GM23248 (cell line): ENCODE data around the gene STK4. TPM values are rescaled to one million over a fixed set of nuclear protein-coding genes. Genes with fewer than 3 reads are reported as not detected.

Source experiments
- DNase-seq: peaks from one replicate; pipeline ENCODE4 v3.0.0-alpha.2; 2015
- H2AFZ ChIP-seq: fragments of 200-600 bp; sonication (generic); 2 replicates; pipeline ENCODE4 v1.6.1; 2016; ENCODE audit warnings: antibody characterized with exemption
- H3F3A ChIP-seq: fragments of 200-600 bp; sonication (generic); 2 replicates; pipeline ENCODE4 v1.6.1; 2016; ENCODE audit warnings: mild to moderate bottlenecking, antibody characterized with exemption, mixed run types; ENCODE audit not compliant: insufficient read depth
- H3K27ac ChIP-seq: fragments of 200-600 bp; sonication (generic); 2 replicates; pipeline ENCODE4 v1.5.1; 2016; ENCODE audit warnings: mild to moderate bottlenecking
- H3K27me3 ChIP-seq: fragments of 200-600 bp; sonication (generic); replicated peaks from 2 replicates; pipeline ENCODE4 v1.6.1; 2016; ENCODE audit warnings: mild to moderate bottlenecking; ENCODE audit not compliant: insufficient read depth
- H3K36me3 ChIP-seq: fragments of 200-600 bp; sonication (generic); 2 replicates; pipeline ENCODE4 v1.6.1; 2016; ENCODE audit warnings: low read depth, mild to moderate bottlenecking
- H3K4me1 ChIP-seq: fragments of 200-600 bp; sonication (generic); 2 replicates; pipeline ENCODE4 v1.6.1; 2016; ENCODE audit warnings: mild to moderate bottlenecking; ENCODE audit not compliant: insufficient read depth
- H3K4me2 ChIP-seq: fragments of 200-600 bp; sonication (generic); one replicate; pipeline ENCODE4 v1.6.1; 2016; ENCODE audit warnings: mild to moderate bottlenecking; ENCODE audit not compliant: unreplicated experiment
- H3K4me3 ChIP-seq: fragments of 200-600 bp; sonication (generic); 2 replicates; pipeline ENCODE4 v1.5.1; 2016; ENCODE audit warnings: mild to moderate bottlenecking
- H3K79me2 ChIP-seq: fragments of 200-600 bp; sonication (generic); 2 replicates; pipeline ENCODE4 v1.6.1; 2016; ENCODE audit warnings: mild to moderate bottlenecking; ENCODE audit not compliant: insufficient read depth
- H3K9ac ChIP-seq: fragments of 200-600 bp; sonication (generic); 2 replicates; pipeline ENCODE4 v1.6.1; 2016; ENCODE audit warnings: mild to moderate bottlenecking
- H3K9me2 ChIP-seq: fragments of 200-600 bp; sonication (generic); 2 replicates; pipeline ENCODE4 v1.6.1; 2016; ENCODE audit warnings: mixed run types, mild to moderate bottlenecking, moderate library complexity; ENCODE audit not compliant: insufficient read depth
- H3K9me3 ChIP-seq: fragments of 200-600 bp; sonication (generic); one replicate; pipeline ENCODE4 v1.6.1; 2017; ENCODE audit warnings: low read depth
- H4K20me1 ChIP-seq: fragments of 200-600 bp; sonication (generic); 2 replicates; pipeline ENCODE4 v1.6.0; 2016; ENCODE audit not compliant: insufficient read depth
- EZH2 ChIP-seq: fragments of 200-600 bp; sonication (generic); IDR thresholded peaks from 2 replicates; pipeline ENCODE4 v1.6.1; 2018; ENCODE audit warnings: antibody characterized with exemption, mild to moderate bottlenecking; ENCODE audit not compliant: insufficient read depth, poor library complexity, severe bottlenecking
- EZH2phosphoT487 ChIP-seq: fragments of 200-600 bp; sonication (generic); IDR thresholded peaks from 2 replicates; pipeline ENCODE4 v1.6.1; 2018; ENCODE audit warnings: antibody characterized with exemption, moderate library complexity, mild to moderate bottlenecking, low read depth; ENCODE audit not compliant: insufficient read depth
- WGBS, 2 experiments: methylation state at CpG; one replicate each; pipeline ENCODE4 v1.1.6; 2015 to 2017; ENCODE audit warnings: low lambda C conversion rate in 2 of 2, low coverage in 1 of 2; ENCODE audit errors: missing lambda C conversion rate in 2 of 2; 5-methylcytosine and 5-hydroxymethylcytosine counted together
- in situ Hi-C: fragments of 300-500 bp; cut with MboI; formaldehyde crosslinking; loops from 2 replicates; pipeline ENCODE4 v1.15.0; 2020
- polyA plus RNA-seq: library from polyadenylated mRNA; unstranded; fragments of >200 nt; fragmentation: Nextera tagmentation; extraction: Ambion mirVana; gene quantifications from 2 replicates; pipeline ENCODE4 v1.2.1, GENCODE V29; 2016
- total RNA-seq: library from RNA; depleted of rRNA; stranded (reverse); fragments of >200 nt; shearing (Covaris generic); gene quantifications from 2 replicates; pipeline ENCODE4 v1.2.3, GENCODE V29; 2014

STK4 gene
- total and polyA plus RNA-seq, 2 experiments from 2014 or later = 21.9 to 33.4 TPM

DNA sequence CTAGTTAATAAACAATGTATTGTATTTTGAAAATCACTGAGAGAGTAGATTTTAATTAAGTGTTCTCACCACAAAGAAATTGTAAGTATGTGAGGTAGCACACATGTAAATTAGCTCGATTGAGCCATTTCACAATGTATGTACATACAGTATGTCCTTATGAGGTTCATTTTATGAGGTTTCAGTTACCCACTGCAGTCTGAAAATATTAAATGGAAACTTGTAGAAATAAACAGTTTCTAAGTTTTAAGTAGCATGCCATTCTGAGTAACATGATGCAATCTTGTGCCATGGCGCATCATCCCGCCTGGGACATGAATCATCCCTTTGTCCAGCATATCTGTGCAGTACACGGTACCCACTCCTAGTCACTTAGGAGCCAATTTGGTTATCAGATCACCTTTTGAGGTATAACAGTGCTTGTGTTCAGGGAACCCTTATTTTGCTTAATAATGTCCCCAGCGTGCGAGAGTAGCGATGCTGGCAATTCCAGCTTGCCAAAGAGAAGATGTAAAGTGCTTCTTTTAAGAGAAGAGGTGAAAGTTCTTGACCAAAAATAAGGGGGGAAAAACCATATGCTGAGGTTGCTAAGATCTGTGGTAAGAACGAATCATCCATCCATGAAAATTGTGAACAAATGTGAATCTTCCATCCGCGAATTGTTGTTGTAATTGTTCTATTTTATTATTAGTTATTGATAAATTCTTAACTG lies 69.9 kb downstream of the STK4 start:
- H2AFZ ChIP-seq = no peak overlapping the region
- H3K4me1 ChIP-seq = peaks cover 49% of the 10 kb centered on the region
- no peaks in the 10 kb centered on the region for H3K9me2 ChIP-seq
- no peak overlapping the region for H3K9ac ChIP-seq
- H4K20me1 ChIP-seq = no peaks in the 10 kb centered on the region
- peak; percentile 65 for DNase-seq
- 77 to 81% methylated on average over 10 of the region's 10 CpGs for WGBS, 2 experiments
- no peaks in the 10 kb centered on the region for H3K36me3 ChIP-seq
- peaks cover 38% of the 10 kb centered on the region for H3K79me2 ChIP-seq
- no peak overlapping the region for H3K4me2 ChIP-seq
- H3F3A ChIP-seq = peaks cover 46% of the 10 kb centered on the region
- in situ Hi-C loops = loop anchor here (25.0 kb wide), 2 partner anchors 251 to 401 kb away; no protein-coding TSS in a partner anchor
- no peaks in the 10 kb centered on the region for H3K9me3 ChIP-seq
- no peak for TF ChIP-seq EZH2
- TF ChIP-seq EZH2phosphoT487 = no peak
- no peak overlapping the region for H3K4me3 ChIP-seq
- peak overlapping the region; percentile 56 for H3K27ac ChIP-seq
- H3K27me3 ChIP-seq = no peaks in the 10 kb centered on the region

DNA sequence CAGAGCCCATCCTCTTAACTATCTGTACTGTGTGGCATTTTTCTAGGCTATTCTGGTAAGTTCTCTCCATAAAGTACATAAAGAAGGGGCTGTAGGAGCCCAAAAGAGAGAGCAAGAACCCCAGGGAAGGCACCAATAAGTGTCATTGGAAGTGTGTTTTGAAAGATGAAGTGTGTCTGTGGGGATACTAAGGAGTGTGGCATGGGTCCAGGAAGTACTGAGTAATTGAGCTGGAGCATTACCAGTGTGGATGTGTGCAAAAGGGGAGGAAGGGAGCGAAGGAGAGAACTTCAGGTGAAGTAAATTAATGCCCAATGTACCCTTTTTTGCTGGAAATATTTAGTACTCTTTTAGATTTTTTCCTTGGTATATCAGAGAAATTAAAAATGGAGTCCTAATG lies 70.7 kb downstream of the STK4 start:
- H3K27ac ChIP-seq = peak overlapping the region; percentile 56
- no peak overlapping the region for H3K4me3 ChIP-seq
- no peaks in the 10 kb centered on the region for H3K36me3 ChIP-seq
- H4K20me1 ChIP-seq = no peaks in the 10 kb centered on the region
- H3K9ac ChIP-seq = no peak overlapping the region
- H3K9me2 ChIP-seq = no peaks in the 10 kb centered on the region
- H3K79me2 ChIP-seq = peaks cover 38% of the 10 kb centered on the region
- H3K9me3 ChIP-seq = no peaks in the 10 kb centered on the region
- WGBS, 2 experiments = 43 to 53% methylated on average over 1 of the region's 1 CpG
- no peak overlapping the region for H2AFZ ChIP-seq
- H3F3A ChIP-seq = peaks cover 54% of the 10 kb centered on the region
- DNase-seq = peak; percentile 81
- TF ChIP-seq EZH2phosphoT487 = no peak
- TF ChIP-seq EZH2 = no peak
- in situ Hi-C loops = loop anchor here (25.0 kb wide), 2 partner anchors 250 to 400 kb away; no protein-coding TSS in a partner anchor
- peaks cover 57% of the 10 kb centered on the region for H3K4me1 ChIP-seq
- no peaks in the 10 kb centered on the region for H3K27me3 ChIP-seq
- H3K4me2 ChIP-seq = peak overlapping the region; percentile 2

DNA sequence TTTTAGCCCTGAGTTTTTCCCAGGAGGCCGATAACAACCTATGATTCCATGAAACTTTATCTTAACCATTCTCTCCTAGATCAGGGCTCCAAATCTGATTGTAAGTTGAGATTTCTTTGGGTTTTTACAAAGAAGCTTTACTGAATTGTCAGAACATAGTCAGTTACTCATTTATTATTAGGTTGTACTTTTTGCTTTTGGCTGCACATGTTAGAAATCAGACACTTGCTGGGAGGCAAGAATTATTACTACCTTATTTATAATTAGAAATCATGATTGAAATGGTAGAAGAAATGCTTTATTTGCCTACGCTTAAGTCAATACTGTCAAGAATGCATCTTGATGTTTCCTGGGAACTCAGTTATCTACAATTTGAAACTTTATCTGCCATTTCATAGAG lies 71.3 kb downstream of the STK4 start:
- Histone ChIP-seq H3K9me3 (no peaks in the 10 kb centered on the region), H3F3A (peaks cover 60% of the 10 kb centered on the region), H3K9ac (no peak overlapping the region), H3K4me3 (no peak overlapping the region), H3K79me2 (peaks cover 42% of the 10 kb centered on the region), H3K9me2 (no peaks in the 10 kb centered on the region), H3K27me3 (no peaks in the 10 kb centered on the region), H3K4me2 (no peak overlapping the region), H3K36me3 (no peaks in the 10 kb centered on the region), H3K27ac (peak overlapping the region; percentile 56), H4K20me1 (no peaks in the 10 kb centered on the region), H2AFZ (no peak overlapping the region), H3K4me1 (peaks cover 63% of the 10 kb centered on the region)
- no peak for DNase-seq
- TF ChIP-seq EZH2 (no peak), EZH2phosphoT487 (no peak)
- 94 to 96% methylated on average over 2 of the region's 2 CpGs for WGBS, 2 experiments
- in situ Hi-C loops = loop anchor here (25.0 kb wide), 2 partner anchors 250 to 400 kb away; no protein-coding TSS in a partner anchor

DNA sequence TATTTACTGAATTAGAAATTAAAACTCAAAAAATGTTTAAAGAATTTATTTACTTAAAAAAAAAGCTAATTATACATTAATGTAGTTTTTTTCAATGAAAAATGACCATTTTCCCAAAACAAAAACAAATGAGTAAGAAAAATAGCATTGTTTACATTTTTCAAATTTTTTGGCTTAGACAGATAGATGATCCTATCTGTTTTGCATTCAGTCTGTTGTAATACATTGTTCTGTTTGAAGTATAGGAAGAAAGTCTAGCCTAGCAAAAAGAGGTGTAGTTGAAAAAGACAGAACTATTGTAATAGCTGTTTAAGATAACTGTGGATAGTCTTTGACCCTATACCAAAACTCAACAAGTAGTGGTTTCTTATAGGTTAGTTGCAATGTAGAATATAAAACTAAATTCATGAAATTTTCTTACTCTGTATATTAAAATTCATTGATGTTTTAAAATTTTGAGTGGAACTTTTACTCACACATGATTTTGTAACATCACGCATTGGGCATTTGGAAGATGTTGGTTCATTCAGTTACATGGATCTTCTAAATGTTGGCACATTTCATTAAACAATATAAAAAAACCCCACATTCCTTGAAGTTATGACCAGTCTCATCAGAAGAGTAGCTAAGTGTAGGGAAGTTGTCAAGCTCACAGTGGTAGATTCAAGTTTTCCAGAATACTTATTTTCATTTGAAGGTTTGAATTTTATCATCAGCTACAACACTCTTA lies 72.6 kb downstream of the STK4 start:
- Histone ChIP-seq H3K27ac (peak overlapping the region; percentile 11; the same call in 1 of the 2 replicates), H3K9me3 (no peaks in the 10 kb centered on the region), H4K20me1 (no peaks in the 10 kb centered on the region), H3K36me3 (0 out of 2 replicates have a peak, but pooled peaks cover 3% of the 10 kb centered on the region), H3K9me2 (no peaks in the 10 kb centered on the region), H3K9ac (no peak overlapping the region), H3K4me3 (no peak overlapping the region), H3F3A (peaks cover 63% of the 10 kb centered on the region), H3K4me2 (peak overlapping the region; percentile 12), H3K79me2 (peaks cover 44% of the 10 kb centered on the region), H2AFZ (no peak overlapping the region), H3K4me1 (peaks cover 66% of the 10 kb centered on the region), H3K27me3 (no peaks in the 10 kb centered on the region)
- in situ Hi-C loops = loop anchor here (25.0 kb wide), 2 partner anchors 248 to 398 kb away; no protein-coding TSS in a partner anchor
- WGBS, 2 experiments = 96% methylated on average over 1 of the region's 1 CpG
- peak; percentile 54 for DNase-seq
- TF ChIP-seq EZH2 (no peak), EZH2phosphoT487 (no peak)
